ENCODE data around the gene GRIN2D.

The GRIN2D gene

GRCh38 chr19:48419158-48419920 is 25.9 kb downstream of the GRIN2D start (continued):
- no peak for TF ChIP-seq BCL11A (tag by site-specific recombination; IDR thresholded peaks at IDR 0.05; ENCODE audit: low read depth)
- no peak for TF ChIP-seq ZNF555 (tag by site-specific recombination; conservative IDR thresholded peaks at IDR 0.05)
- TF ChIP-seq ZFHX2 (tag by site-specific recombination; conservative IDR thresholded peaks at IDR 0.05) = no peak
- no peak for TF ChIP-seq ZNF221 (tag by site-specific recombination; IDR thresholded peaks at IDR 0.05; ENCODE audit: borderline replicate concordance)
- TF ChIP-seq KLF8 (tag by site-specific recombination; IDR thresholded peaks at IDR 0.05) = peak; percentile 93
- TF ChIP-seq, protein P1, sequence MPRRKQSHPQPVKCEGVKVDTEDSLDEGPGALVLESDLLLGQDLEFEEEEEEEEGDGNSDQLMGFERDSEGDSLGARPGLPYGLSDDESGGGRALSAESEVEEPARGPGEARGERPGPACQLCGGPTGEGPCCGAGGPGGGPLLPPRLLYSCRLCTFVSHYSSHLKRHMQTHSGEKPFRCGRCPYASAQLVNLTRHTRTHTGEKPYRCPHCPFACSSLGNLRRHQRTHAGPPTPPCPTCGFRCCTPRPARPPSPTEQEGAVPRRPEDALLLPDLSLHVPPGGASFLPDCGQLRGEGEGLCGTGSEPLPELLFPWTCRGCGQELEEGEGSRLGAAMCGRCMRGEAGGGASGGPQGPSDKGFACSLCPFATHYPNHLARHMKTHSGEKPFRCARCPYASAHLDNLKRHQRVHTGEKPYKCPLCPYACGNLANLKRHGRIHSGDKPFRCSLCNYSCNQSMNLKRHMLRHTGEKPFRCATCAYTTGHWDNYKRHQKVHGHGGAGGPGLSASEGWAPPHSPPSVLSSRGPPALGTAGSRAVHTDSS (tag by site-specific recombination; IDR thresholded peaks at IDR 0.05) = peak; percentile 65
- no peak for TF ChIP-seq ZNF391 (tag by site-specific recombination; IDR thresholded peaks at IDR 0.05; ENCODE audit: borderline replicate concordance, low read depth)
- no peak for TF ChIP-seq ZNF426 (tag by site-specific recombination; IDR thresholded peaks at IDR 0.05)
- no peak for TF ChIP-seq ZNF416 (tag by site-specific recombination; IDR thresholded peaks at IDR 0.05)
- no peak for TF ChIP-seq AEBP2 (tag by site-specific recombination; IDR thresholded peaks at IDR 0.05; ENCODE audit: borderline replicate concordance)
- TF ChIP-seq KLF10 (tag by site-specific recombination; IDR thresholded peaks at IDR 0.05) = no peak
- no peak for TF ChIP-seq GLIS2 (tag by site-specific recombination; IDR thresholded peaks at IDR 0.05)
- TF ChIP-seq ZNF155 (tag by site-specific recombination; IDR thresholded peaks at IDR 0.05) = no peak
- peak; percentile 45 for TF ChIP-seq ZXDB (tag by site-specific recombination; IDR thresholded peaks at IDR 0.05)
- TF ChIP-seq MYNN (tag by site-specific recombination; IDR thresholded peaks at IDR 0.05; ENCODE audit: borderline replicate concordance) = no peak
- no peak for TF ChIP-seq ZNF302 (tag by site-specific recombination; IDR thresholded peaks at IDR 0.05; ENCODE audit: low read depth)
- TF ChIP-seq ZBTB17 (tag by site-specific recombination; IDR thresholded peaks at IDR 0.05) = peak; percentile 89
- TF ChIP-seq, protein P2, sequence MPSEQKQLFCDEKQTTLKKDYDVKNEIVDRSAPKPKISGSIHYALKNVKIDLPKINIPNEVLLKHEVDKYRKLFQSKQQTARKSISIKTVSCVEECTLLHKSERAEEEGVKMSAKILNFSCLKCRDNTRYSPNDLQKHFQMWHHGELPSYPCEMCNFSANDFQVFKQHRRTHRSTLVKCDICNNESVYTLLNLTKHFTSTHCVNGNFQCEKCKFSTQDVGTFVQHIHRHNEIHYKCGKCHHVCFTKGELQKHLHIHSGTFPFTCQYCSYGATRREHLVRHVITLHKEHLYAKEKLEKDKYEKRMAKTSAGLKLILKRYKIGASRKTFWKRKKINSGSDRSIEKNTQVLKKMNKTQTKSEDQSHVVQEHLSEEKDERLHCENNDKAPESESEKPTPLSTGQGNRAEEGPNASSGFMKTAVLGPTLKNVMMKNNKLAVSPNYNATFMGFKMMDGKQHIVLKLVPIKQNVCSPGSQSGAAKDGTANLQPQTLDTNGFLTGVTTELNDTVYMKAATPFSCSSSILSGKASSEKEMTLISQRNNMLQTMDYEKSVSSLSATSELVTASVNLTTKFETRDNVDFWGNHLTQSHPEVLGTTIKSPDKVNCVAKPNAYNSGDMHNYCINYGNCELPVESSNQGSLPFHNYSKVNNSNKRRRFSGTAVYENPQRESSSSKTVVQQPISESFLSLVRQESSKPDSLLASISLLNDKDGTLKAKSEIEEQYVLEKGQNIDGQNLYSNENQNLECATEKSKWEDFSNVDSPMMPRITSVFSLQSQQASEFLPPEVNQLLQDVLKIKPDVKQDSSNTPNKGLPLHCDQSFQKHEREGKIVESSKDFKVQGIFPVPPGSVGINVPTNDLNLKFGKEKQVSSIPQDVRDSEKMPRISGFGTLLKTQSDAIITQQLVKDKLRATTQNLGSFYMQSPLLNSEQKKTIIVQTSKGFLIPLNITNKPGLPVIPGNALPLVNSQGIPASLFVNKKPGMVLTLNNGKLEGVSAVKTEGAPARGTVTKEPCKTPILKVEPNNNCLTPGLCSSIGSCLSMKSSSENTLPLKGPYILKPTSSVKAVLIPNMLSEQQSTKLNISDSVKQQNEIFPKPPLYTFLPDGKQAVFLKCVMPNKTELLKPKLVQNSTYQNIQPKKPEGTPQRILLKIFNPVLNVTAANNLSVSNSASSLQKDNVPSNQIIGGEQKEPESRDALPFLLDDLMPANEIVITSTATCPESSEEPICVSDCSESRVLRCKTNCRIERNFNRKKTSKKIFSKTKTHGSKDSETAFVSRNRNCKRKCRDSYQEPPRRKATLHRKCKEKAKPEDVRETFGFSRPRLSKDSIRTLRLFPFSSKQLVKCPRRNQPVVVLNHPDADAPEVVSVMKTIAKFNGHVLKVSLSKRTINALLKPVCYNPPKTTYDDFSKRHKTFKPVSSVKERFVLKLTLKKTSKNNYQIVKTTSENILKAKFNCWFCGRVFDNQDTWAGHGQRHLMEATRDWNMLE (tag by site-specific recombination; conservative IDR thresholded peaks at IDR 0.05; ENCODE audit: low read depth) = no peak
- TF ChIP-seq ZNF660 (tag by site-specific recombination; IDR thresholded peaks at IDR 0.05) = no peak
- TF ChIP-seq ZNF585B (tag by site-specific recombination; IDR thresholded peaks at IDR 0.05) = no peak
- peak; percentile 74 for TF ChIP-seq ZNF335 (tag by site-specific recombination; conservative IDR thresholded peaks at IDR 0.05)
- TF ChIP-seq ZNF473 (tag by site-specific recombination; IDR thresholded peaks at IDR 0.05) = no peak
- peak; percentile 92 for TF ChIP-seq SP3 (tag by site-specific recombination; IDR thresholded peaks at IDR 0.05)
- no peak for TF ChIP-seq OVOL3 (tag by site-specific recombination; IDR thresholded peaks at IDR 0.05)
- TF ChIP-seq RBAK (tag by site-specific recombination; IDR thresholded peaks at IDR 0.05) = no peak
- no peak for TF ChIP-seq ZSCAN23 (tag by site-specific recombination; IDR thresholded peaks at IDR 0.05)
- no peak for TF ChIP-seq KLF7 (tag by site-specific recombination; IDR thresholded peaks at IDR 0.05; ENCODE audit: borderline replicate concordance)
- TF ChIP-seq ZNF600 (tag by site-specific recombination; IDR thresholded peaks at IDR 0.05) = peak; percentile 30; the same call in 1 of the 2 replicates
- TF ChIP-seq ZSCAN16 (tag by site-specific recombination; IDR thresholded peaks at IDR 0.05) = no peak
- TF ChIP-seq, protein P3, sequence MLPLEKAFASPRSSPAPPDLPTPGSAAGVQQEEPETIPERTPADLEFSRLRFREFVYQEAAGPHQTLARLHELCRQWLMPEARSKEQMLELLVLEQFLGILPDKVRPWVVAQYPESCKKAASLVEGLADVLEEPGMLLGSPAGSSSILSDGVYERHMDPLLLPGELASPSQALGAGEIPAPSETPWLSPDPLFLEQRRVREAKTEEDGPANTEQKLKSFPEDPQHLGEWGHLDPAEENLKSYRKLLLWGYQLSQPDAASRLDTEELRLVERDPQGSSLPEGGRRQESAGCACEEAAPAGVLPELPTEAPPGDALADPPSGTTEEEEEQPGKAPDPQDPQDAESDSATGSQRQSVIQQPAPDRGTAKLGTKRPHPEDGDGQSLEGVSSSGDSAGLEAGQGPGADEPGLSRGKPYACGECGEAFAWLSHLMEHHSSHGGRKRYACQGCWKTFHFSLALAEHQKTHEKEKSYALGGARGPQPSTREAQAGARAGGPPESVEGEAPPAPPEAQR (tag by site-specific recombination; IDR thresholded peaks at IDR 0.05) = no peak
